Measurements from ENCODE around the gene EPHB3. TPM values are rescaled to one million over a fixed set of nuclear protein-coding genes. Genes with fewer than 3 reads are reported as not detected.

EPHB3 gene
- total RNA-seq, 4 donors from 2014 or later, result 0.10 to 0.24 (median 0.12) TPM

GRCh38 chr3:184629555-184630160 is 68.1 kb downstream of the EPHB3 start:
- DNase-seq (no peak), ATAC-seq (no peak)
- no peaks in the 10 kb centered on the region for H3K36me3 ChIP-seq
- no peaks in the 10 kb centered on the region for H3K9me3 ChIP-seq
- in situ Hi-C loops (cut with MboI; ENCODE audit: low sequenced_read_pairs in 4 of 4), result no loop called here
- H3K4me1 ChIP-seq, result peaks cover 0 to 13% of the 10 kb centered on the region in 2 donors
- H3K27ac ChIP-seq, result no peak overlapping the region
- no peaks in the 10 kb centered on the region for H3K27me3 ChIP-seq
- intact Hi-C loops (cut with DNase I; ENCODE audit: low total_unique reads), result no loop called here
- TF ChIP-seq CTCF (IDR thresholded peaks at IDR 0.05 in 4 of 5, conservative IDR thresholded peaks at IDR 0.05 in 1 of 5) (no peak), POLR2A (IDR thresholded peaks at IDR 0.05) (no peak)
- no peak overlapping the region for H3K4me3 ChIP-seq

GRCh38 chr3:184630861-184631471 is 69.4 kb downstream of the EPHB3 start:
- intact Hi-C loops (cut with DNase I; ENCODE audit: low total_unique reads) (no loop called here), in situ Hi-C loops (cut with MboI; ENCODE audit: low sequenced_read_pairs in 4 of 4) (no loop called here)
- H3K9me3 ChIP-seq, result no peaks in the 10 kb centered on the region
- peaks cover 0 to 13% of the 10 kb centered on the region in 2 donors for H3K4me1 ChIP-seq
- H3K27ac ChIP-seq, result no peak overlapping the region
- no peak overlapping the region for H3K4me3 ChIP-seq
- DNase-seq (no peak), ATAC-seq (no peak)
- TF ChIP-seq POLR2A (IDR thresholded peaks at IDR 0.05) (no peak), CTCF (IDR thresholded peaks at IDR 0.05 in 4 of 5, conservative IDR thresholded peaks at IDR 0.05 in 1 of 5) (no peak)
- H3K36me3 ChIP-seq, result no peaks in the 10 kb centered on the region
- H3K27me3 ChIP-seq, result no peaks in the 10 kb centered on the region

GRCh38 chr3:184631472-184631861 is 69.9 kb downstream of the EPHB3 start:
- no peak for ATAC-seq
- intact Hi-C loops (cut with DNase I; ENCODE audit: low total_unique reads), result no loop called here
- DNase-seq, result no peak
- TF ChIP-seq POLR2A (IDR thresholded peaks at IDR 0.05), result no peak
- TF ChIP-seq CTCF (IDR thresholded peaks at IDR 0.05 in 4 of 5, conservative IDR thresholded peaks at IDR 0.05 in 1 of 5), result no peak
- in situ Hi-C loops (cut with MboI; ENCODE audit: low sequenced_read_pairs in 4 of 4), result no loop called here
- no peaks in the 10 kb centered on the region for H3K27me3 ChIP-seq
- no peak overlapping the region for H3K27ac ChIP-seq
- H3K4me1 ChIP-seq, result peaks cover 0 to 13% of the 10 kb centered on the region in 2 donors
- H3K9me3 ChIP-seq, result no peaks in the 10 kb centered on the region
- no peak overlapping the region for H3K4me3 ChIP-seq
- H3K36me3 ChIP-seq, result no peaks in the 10 kb centered on the region

Other genes starting within 250 kb of the EPHB3 start
- gene EIF4G1, start 247.2 kb upstream of the EPHB3 start, total RNA-seq, result 100 to 1,000 TPM; 474 to 863 (median 735) TPM
- 10 to 100 TPM; 14.7 to 27.1 (median 18.8) TPM for gene FAM131A, start 224.2 kb upstream of the EPHB3 start, total RNA-seq
- 1 to 10 TPM in 2 of 4 donors, under 1 TPM in 2; 0.62 to 1.2 (median 0.92) TPM for gene CLCN2, start 200.2 kb upstream of the EPHB3 start, total RNA-seq
- gene POLR2H, start 200.1 kb upstream of the EPHB3 start, total RNA-seq, result 10 to 100 TPM; 45.5 to 87.7 (median 53.0) TPM
- gene THPO, start 183.6 kb upstream of the EPHB3 start, total RNA-seq, result 1 to 10 TPM in 1 of 4 donors, under 1 TPM in 2, not detected in 1; 0.36 to 2.5 (median 0.69) TPM
- gene CHRD, start 181.7 kb upstream of the EPHB3 start, total RNA-seq, result 1 to 10 TPM; 2.6 to 5.7 (median 3.4) TPM
- 10 to 100 TPM in 3 of 4 donors, 1 to 10 TPM in 1; 9.5 to 19.9 (median 14.8) TPM for gene MAGEF1, start 150.3 kb downstream of the EPHB3 start, total RNA-seq

All from gastrocnemius medialis (tissue), 4 donors.